Head of caudate nucleus (tissue), 42 donors: Measurements from ENCODE around the gene JCHAIN.

ENCODE experiments used
- DNase-seq, 42 donors: peaks; one replicate each; pipeline versions ENCODE4 v3.0.0 to v3.0.0-alpha.2; 2020 to 2021; ENCODE audit warnings: mixed read lengths in 7 of 42
- intact Hi-C: fragments of 100-400 bp; cut with DNase I; formaldehyde crosslinking; loops from one replicate; pipeline ENCODE4 v1.15.0; 2022

The JCHAIN gene

GRCh38 chr4:70613306-70614183 lies 52.8 kb downstream of the JCHAIN start:
- DNase-seq, result no peak

GRCh38 chr4:70608324-70608723 lies 58.0 kb downstream of the JCHAIN start:
- DNase-seq, result no peak
- intact Hi-C loops, result no loop called here

More at GRCh38 chr4:70613306-70614183, 52.8 kb downstream of the JCHAIN start:
- intact Hi-C loops, result no loop called here

DNA sequence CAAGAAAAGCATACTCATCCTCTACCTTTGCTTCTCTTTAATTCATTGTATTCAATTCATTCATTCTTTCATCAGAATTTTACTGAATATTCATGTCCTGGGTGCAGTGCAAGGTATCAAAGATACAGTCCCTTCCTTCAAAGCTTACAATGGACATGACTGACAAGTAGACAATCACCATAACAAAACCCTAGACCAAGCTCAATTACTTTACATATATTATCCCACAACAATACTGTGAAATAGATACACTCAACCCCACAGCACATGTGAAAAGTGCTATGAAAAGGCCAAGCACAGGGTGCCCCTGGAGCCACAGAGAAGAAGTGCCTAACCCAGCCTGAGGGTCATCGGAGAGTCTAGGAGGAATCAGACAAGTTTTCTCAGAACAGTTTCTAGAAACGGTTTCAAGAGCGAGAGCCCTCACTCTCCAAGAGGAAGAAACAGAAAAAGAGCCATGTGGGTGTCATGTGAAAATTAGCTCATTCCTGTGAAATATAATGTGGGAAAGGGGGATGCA lies 58.9 kb downstream of the JCHAIN start:
- no peak for DNase-seq
- intact Hi-C loops, result no loop called here

GRCh38 chr4:70606459-70606858 lies 59.8 kb downstream of the JCHAIN start:
- no peak for DNase-seq

More at GRCh38 chr4:70606459-70606858, 59.8 kb downstream of the JCHAIN start:
- intact Hi-C loops, result no loop called here
